HPDE6-E6E7 (cell line): Measurements from ENCODE around the gene FHOD3.
"Not testable (repeated sequence)": the region's sequence is repeated elsewhere in the genome, so short reads cannot be mapped to it uniquely, and the experiment has no call there.

ENCODE experiments used
- DNase-seq: peaks from one replicate; pipeline ENCODE4 v3.0.0; 2011; ENCODE audit warnings: missing footprints; ENCODE audit errors: extremely low spot score

The FHOD3 gene

GRCh38 chr18:36451454-36452251, 154.1 kb downstream of the FHOD3 start:
- DNase-seq = peak; percentile 43

GRCh38 chr18:36454245-36454644, 156.7 kb downstream of the FHOD3 start:
- peak; percentile 72 for DNase-seq

- no peak for DNase-seq
These were observed 157.4 kb downstream of the FHOD3 start for GRCh38 chr18:36454848-36455458.

GRCh38 chr18:36455931-36456330, 158.4 kb downstream of the FHOD3 start:
- no peak for DNase-seq

GRCh38 chr18:36456622-36457021, 159.1 kb downstream of the FHOD3 start:
- no peak for DNase-seq

- no peak for DNase-seq
These were observed 160.2 kb downstream of the FHOD3 start for GRCh38 chr18:36457683-36458082.

GRCh38 chr18:36458306-36458705, 160.8 kb downstream of the FHOD3 start:
- DNase-seq = no peak

- no peak for DNase-seq
These were observed 161.7 kb downstream of the FHOD3 start for GRCh38 chr18:36459203-36459602.

- DNase-seq = no peak
These were observed 162.3 kb downstream of the FHOD3 start for GRCh38 chr18:36459786-36460185.

GRCh38 chr18:36460324-36460850, 162.9 kb downstream of the FHOD3 start:
- DNase-seq = no peak

GRCh38 chr18:36460854-36461253, 163.3 kb downstream of the FHOD3 start:
- no peak for DNase-seq

GRCh38 chr18:36461551-36461987, 164.1 kb downstream of the FHOD3 start:
- no peak for DNase-seq

GRCh38 chr18:36463516-36463915, 166.0 kb downstream of the FHOD3 start:
- DNase-seq = not testable (repeated sequence)

GRCh38 chr18:36464126-36464651, 166.7 kb downstream of the FHOD3 start:
- no peak for DNase-seq

GRCh38 chr18:36465276-36465675, 167.8 kb downstream of the FHOD3 start:
- no peak for DNase-seq

GRCh38 chr18:36465970-36466369, 168.5 kb downstream of the FHOD3 start:
- DNase-seq = no peak

GRCh38 chr18:36467614-36468013, 170.1 kb downstream of the FHOD3 start:
- no peak for DNase-seq

GRCh38 chr18:36468161-36468560, 170.6 kb downstream of the FHOD3 start:
- DNase-seq = no peak

- no peak for DNase-seq
These were observed 171.9 kb downstream of the FHOD3 start for GRCh38 chr18:36469461-36469860.

- no peak for DNase-seq
These were observed 173.4 kb downstream of the FHOD3 start for GRCh38 chr18:36470896-36471295.

- no peak for DNase-seq
These were observed 173.9 kb downstream of the FHOD3 start for GRCh38 chr18:36471393-36471792.

GRCh38 chr18:36476433-36476832, 178.9 kb downstream of the FHOD3 start:
- DNase-seq = no peak

GRCh38 chr18:36477776-36478175, 180.3 kb downstream of the FHOD3 start:
- no peak for DNase-seq
